Testis (tissue), 2 donors: Measurements from ENCODE around the gene COASY.

Experiments used
- POLR2A ChIP-seq: fragments of 450-650 bp; IDR thresholded peaks from one replicate; pipeline ENCODE4 v1.6.1; 2017; ENCODE audit warnings: antibody characterized with exemption, mild to moderate bottlenecking, moderate library complexity
- TF ChIP-seq, protein P1 (sequence below), 3 experiments: fragments of 450-650 bp in 2 of 3; fragments of 200-600 bp in 1 of 3; sonication (generic) in 1 of 3; IDR thresholded peaks; one replicate each; pipeline ENCODE4 v1.5.1; 2016 to 2019; ENCODE audit warnings: antibody characterized with exemption in 3 of 3, mild to moderate bottlenecking in 2 of 3, moderate library complexity in 1 of 3

DNA sequence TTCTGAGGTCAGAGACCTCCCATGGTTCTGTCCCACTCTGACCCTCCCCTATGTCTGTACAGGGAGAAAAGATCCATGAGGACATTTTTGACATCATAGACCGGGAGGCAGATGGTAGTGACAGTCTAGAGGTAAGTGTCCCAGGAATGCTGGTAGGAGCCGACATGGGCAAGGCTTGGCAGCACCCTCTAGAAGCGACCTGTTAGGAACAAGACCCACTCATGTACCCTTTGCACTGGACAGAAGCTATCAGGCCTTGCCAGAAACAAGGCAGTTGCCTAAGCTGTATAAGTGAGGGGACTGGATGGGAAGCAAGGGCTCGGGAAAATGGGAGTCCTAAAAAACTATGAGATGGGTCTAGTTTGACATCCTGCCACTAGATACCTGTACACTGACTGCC lies 50.1 kb downstream of the COASY start:
- TF ChIP-seq POLR2A = no peak
- TF ChIP-seq, protein P1, sequence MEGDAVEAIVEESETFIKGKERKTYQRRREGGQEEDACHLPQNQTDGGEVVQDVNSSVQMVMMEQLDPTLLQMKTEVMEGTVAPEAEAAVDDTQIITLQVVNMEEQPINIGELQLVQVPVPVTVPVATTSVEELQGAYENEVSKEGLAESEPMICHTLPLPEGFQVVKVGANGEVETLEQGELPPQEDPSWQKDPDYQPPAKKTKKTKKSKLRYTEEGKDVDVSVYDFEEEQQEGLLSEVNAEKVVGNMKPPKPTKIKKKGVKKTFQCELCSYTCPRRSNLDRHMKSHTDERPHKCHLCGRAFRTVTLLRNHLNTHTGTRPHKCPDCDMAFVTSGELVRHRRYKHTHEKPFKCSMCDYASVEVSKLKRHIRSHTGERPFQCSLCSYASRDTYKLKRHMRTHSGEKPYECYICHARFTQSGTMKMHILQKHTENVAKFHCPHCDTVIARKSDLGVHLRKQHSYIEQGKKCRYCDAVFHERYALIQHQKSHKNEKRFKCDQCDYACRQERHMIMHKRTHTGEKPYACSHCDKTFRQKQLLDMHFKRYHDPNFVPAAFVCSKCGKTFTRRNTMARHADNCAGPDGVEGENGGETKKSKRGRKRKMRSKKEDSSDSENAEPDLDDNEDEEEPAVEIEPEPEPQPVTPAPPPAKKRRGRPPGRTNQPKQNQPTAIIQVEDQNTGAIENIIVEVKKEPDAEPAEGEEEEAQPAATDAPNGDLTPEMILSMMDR (IDR thresholded peaks at IDR 0.05) = no peak
